Neural progenitor cell (in vitro differentiated cells): ENCODE measurements around the gene RFXAP. TPM values are rescaled to one million over a fixed set of nuclear protein-coding genes. Genes with fewer than 3 reads are reported as not detected.

Experiments used
- DNase-seq: peaks from one replicate; pipeline ENCODE4 v3.0.0-alpha.2; 2016; ENCODE audit warnings: low spot score
- H2AFZ ChIP-seq: fragments of 200-600 bp; sonication (generic); replicated peaks from 2 replicates; pipeline ENCODE4 v1.6.1; 2016; ENCODE audit warnings: antibody characterized with exemption
- H3F3A ChIP-seq: fragments of 200-600 bp; sonication (generic); 2 replicates; pipeline ENCODE4 v1.6.1; 2016; ENCODE audit warnings: antibody characterized with exemption, low read depth
- H3K27ac ChIP-seq: fragments of 200-600 bp; sonication (generic); 2 replicates; pipeline ENCODE4 v1.5.1; 2016; ENCODE audit warnings: mild to moderate bottlenecking
- H3K27me3 ChIP-seq: fragments of 200-600 bp; sonication (generic); 2 replicates; pipeline ENCODE4 v1.6.1; 2016; ENCODE audit warnings: mild to moderate bottlenecking, moderate library complexity
- H3K36me3 ChIP-seq: fragments of 200-600 bp; sonication (generic); 2 replicates; pipeline ENCODE4 v1.5.1; 2016
- H3K4me1 ChIP-seq: fragments of 200-600 bp; sonication (generic); 2 replicates; pipeline ENCODE4 v1.6.1; 2016; ENCODE audit warnings: mixed run types
- H3K4me2 ChIP-seq: fragments of 200-600 bp; sonication (generic); 2 replicates; pipeline ENCODE4 v1.6.1; 2016
- H3K4me3 ChIP-seq: fragments of 200-600 bp; sonication (generic); 2 replicates; pipeline ENCODE4 v1.5.1; 2016
- H3K79me2 ChIP-seq: fragments of 200-600 bp; sonication (generic); 2 replicates; pipeline ENCODE4 v1.6.1; 2016; ENCODE audit warnings: low read depth
- H3K9ac ChIP-seq: fragments of 200-600 bp; sonication (generic); 2 replicates; pipeline ENCODE4 v1.6.1; 2016
- H3K9me3 ChIP-seq: fragments of 200-600 bp; sonication (generic); 2 replicates; pipeline ENCODE4 v1.5.1; 2016; ENCODE audit warnings: low read depth
- H4K20me1 ChIP-seq: fragments of 200-600 bp; sonication (generic); 2 replicates; pipeline ENCODE4 v1.6.1; 2016; ENCODE audit warnings: low read depth
- H3K27ac Mint-ChIP-seq: 3 replicates; pipeline ENCODE4 v1.8.0; 2021; ENCODE audit warnings: mixed read lengths
- H3K27me3 Mint-ChIP-seq: 2 replicates; pipeline ENCODE4 v1.8.0; 2022; ENCODE audit warnings: low read depth, mild to moderate bottlenecking, inconsistent platforms, moderate library complexity, mixed read lengths; ENCODE audit not compliant: insufficient read depth
- H3K36me3 Mint-ChIP-seq: 3 replicates; pipeline ENCODE4 v1.8.0; 2021; ENCODE audit warnings: mixed read lengths
- H3K4me1 Mint-ChIP-seq: 3 replicates; pipeline ENCODE4 v1.8.0; 2021; ENCODE audit warnings: mixed read lengths
- H3K4me3 Mint-ChIP-seq: 3 replicates; pipeline ENCODE4 v1.8.0; 2021; ENCODE audit warnings: mild to moderate bottlenecking, moderate library complexity, mixed read lengths
- H3K9me3 Mint-ChIP-seq: 3 replicates; pipeline ENCODE4 v1.8.0; 2020; ENCODE audit warnings: mixed read lengths
- EZH2 ChIP-seq: fragments of 200-600 bp; sonication (generic); IDR thresholded peaks from 2 replicates; pipeline ENCODE4 v1.6.1; 2017; ENCODE audit warnings: antibody characterized with exemption, mild to moderate bottlenecking, moderate library complexity
- EZH2phosphoT487 ChIP-seq: fragments of 200-600 bp; sonication (generic); IDR thresholded peaks from 2 replicates; pipeline ENCODE4 v1.6.1; 2017; ENCODE audit warnings: antibody characterized with exemption
- total RNA-seq: library from RNA; depleted of rRNA; stranded (reverse); fragments of >200 nt; gene quantifications from 2 replicates; pipeline ENCODE4 v1.2.3, GENCODE V29; 2015; ENCODE audit warnings: low replicate concordance
- TF ChIP-seq, protein P1 (sequence below): fragments of 200-600 bp; sonication (generic); IDR thresholded peaks from 2 replicates; pipeline ENCODE4 v1.5.1; 2017; ENCODE audit warnings: antibody characterized with exemption, mild to moderate bottlenecking

The RFXAP gene
- total RNA-seq, 1 donor from 2014 or later, result 10.4 TPM

DNA sequence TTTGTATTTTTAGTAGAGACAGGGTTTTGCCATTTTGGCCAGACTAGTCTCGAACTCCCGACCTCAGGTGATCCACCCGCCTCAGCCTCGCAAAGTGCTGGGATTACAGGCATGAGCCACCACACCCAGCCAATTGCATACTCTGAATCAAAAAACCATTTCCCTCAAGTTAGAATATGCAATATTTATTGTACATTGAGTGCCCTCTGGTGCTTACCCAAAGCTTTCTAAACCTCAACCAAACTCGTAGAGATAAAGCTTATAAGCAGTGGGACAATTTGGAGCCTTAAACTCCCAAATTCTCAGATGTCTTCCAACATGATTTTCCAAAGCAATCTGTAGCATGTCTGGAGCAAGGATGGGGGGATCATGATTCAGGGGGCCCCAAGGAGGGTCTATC, 22.4 kb downstream of the RFXAP start:
- Histone ChIP-seq H4K20me1 (no peaks in the 10 kb centered on the region), H3K4me1 (peaks cover 4% of the 10 kb centered on the region), H3K9ac (no peak overlapping the region), H3K27ac (no peak overlapping the region), H3K36me3 (no peaks in the 10 kb centered on the region), H3K79me2 (no peaks in the 10 kb centered on the region), H3K4me3 (no peak overlapping the region), H3K27me3 (no peaks in the 10 kb centered on the region), H3K9me3 (no peaks in the 10 kb centered on the region), H3F3A (no peaks in the 10 kb centered on the region), H3K4me2 (no peak overlapping the region), H2AFZ (no peak overlapping the region)
- H3K27ac Mint-ChIP-seq, result no peak overlapping the region
- peaks cover 2% of the 10 kb centered on the region for H3K27me3 Mint-ChIP-seq
- no peaks in the 10 kb centered on the region for H3K9me3 Mint-ChIP-seq
- TF ChIP-seq EZH2, result no peak
- TF ChIP-seq, protein P1, sequence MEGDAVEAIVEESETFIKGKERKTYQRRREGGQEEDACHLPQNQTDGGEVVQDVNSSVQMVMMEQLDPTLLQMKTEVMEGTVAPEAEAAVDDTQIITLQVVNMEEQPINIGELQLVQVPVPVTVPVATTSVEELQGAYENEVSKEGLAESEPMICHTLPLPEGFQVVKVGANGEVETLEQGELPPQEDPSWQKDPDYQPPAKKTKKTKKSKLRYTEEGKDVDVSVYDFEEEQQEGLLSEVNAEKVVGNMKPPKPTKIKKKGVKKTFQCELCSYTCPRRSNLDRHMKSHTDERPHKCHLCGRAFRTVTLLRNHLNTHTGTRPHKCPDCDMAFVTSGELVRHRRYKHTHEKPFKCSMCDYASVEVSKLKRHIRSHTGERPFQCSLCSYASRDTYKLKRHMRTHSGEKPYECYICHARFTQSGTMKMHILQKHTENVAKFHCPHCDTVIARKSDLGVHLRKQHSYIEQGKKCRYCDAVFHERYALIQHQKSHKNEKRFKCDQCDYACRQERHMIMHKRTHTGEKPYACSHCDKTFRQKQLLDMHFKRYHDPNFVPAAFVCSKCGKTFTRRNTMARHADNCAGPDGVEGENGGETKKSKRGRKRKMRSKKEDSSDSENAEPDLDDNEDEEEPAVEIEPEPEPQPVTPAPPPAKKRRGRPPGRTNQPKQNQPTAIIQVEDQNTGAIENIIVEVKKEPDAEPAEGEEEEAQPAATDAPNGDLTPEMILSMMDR, result no peak
- no peak for TF ChIP-seq EZH2phosphoT487
- H3K36me3 Mint-ChIP-seq, result peaks cover 8% of the 10 kb centered on the region
- no peaks in the 10 kb centered on the region for H3K4me1 Mint-ChIP-seq
- no peak for DNase-seq
- H3K4me3 Mint-ChIP-seq, result no peak overlapping the region

DNA sequence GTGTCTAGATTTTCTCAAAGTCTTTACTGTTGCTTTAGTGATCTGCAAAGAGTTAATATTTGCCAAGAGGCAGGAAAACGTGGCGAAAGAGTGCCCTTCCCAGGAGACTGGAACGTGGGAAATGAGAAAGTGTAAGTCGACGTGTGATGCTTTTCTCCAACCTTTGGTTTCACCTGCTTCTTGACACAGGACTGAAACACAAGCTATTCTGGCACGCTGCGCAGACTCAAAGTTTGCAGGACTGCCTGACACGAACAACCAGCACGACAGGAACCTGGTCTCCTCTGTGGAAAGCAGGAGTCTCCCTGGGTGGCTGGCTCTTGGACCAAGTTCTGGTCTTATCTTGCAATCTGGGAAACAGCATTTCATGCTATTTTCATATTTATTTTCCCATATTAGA, 28.6 kb downstream of the RFXAP start:
- no peaks in the 10 kb centered on the region for H3K9me3 ChIP-seq
- no peaks in the 10 kb centered on the region for H3F3A ChIP-seq
- no peaks in the 10 kb centered on the region for H3K36me3 ChIP-seq
- H3K4me3 Mint-ChIP-seq, result no peak overlapping the region
- no peaks in the 10 kb centered on the region for H3K4me1 ChIP-seq
- TF ChIP-seq EZH2phosphoT487 (no peak), EZH2 (no peak)
- TF ChIP-seq, protein P1, result no peak
- H4K20me1 ChIP-seq, result no peaks in the 10 kb centered on the region
- peaks cover 4% of the 10 kb centered on the region for H3K27me3 Mint-ChIP-seq
- H3K27ac ChIP-seq, result no peak overlapping the region
- H3K4me1 Mint-ChIP-seq, result no peaks in the 10 kb centered on the region
- H3K27me3 ChIP-seq, result no peaks in the 10 kb centered on the region
- no peak for DNase-seq
- no peak overlapping the region for H2AFZ ChIP-seq
- no peaks in the 10 kb centered on the region for H3K9me3 Mint-ChIP-seq
- peaks cover 11% of the 10 kb centered on the region for H3K36me3 Mint-ChIP-seq
- H3K27ac Mint-ChIP-seq, result no peak overlapping the region
- no peaks in the 10 kb centered on the region for H3K79me2 ChIP-seq
- H3K9ac ChIP-seq, result no peak overlapping the region
- no peak overlapping the region for H3K4me3 ChIP-seq
- H3K4me2 ChIP-seq, result no peak overlapping the region

DNA sequence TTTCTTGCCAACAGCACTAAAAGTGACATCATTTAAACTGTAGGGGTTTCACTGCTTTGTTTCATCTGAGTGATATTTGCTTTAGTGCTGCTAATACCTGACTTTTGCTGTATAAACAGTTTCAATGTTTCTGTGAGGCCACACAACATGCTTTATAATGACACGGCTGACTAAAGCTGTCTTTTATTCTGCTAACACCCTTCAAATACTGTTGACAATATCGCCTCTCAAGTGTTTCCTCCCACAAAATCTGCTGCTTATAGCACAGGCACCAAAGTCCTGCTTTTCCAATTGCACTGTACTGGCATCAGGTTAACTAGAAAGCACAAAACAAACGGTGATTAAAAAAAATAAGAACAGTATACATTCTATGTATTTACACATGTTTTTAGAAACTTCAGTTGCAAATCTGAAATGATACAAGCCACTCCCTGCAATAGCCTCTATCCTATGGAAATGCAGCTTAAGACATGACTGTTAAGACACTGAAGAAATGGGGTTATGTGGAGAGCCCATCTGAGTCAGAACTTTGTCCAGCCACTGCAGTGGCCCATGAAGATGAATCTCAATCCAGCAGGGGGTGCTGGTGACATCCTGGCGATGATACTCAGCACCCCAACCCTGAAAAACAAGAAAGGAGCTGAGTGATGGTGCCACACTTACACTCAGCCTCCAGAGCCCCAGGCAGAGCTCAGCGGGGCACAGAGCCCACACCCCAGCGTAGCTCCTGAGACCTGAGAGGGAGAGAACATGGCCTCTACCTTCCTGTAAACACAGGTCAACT, 29.4 kb downstream of the RFXAP start:
- no peaks in the 10 kb centered on the region for H3K4me1 ChIP-seq
- peak; percentile 32 for DNase-seq
- H3K4me3 ChIP-seq, result no peak overlapping the region
- no peaks in the 10 kb centered on the region for H3F3A ChIP-seq
- Mint-ChIP-seq H3K4me3 (no peak overlapping the region), H3K27me3 (peaks cover 2% of the 10 kb centered on the region), H3K36me3 (peaks cover 14% of the 10 kb centered on the region), H3K27ac (no peak overlapping the region), H3K4me1 (no peaks in the 10 kb centered on the region), H3K9me3 (no peaks in the 10 kb centered on the region)
- no peaks in the 10 kb centered on the region for H3K79me2 ChIP-seq
- no peak overlapping the region for H2AFZ ChIP-seq
- TF ChIP-seq EZH2phosphoT487, result no peak
- TF ChIP-seq, protein P1, result peak; percentile 41
- H3K9me3 ChIP-seq, result no peaks in the 10 kb centered on the region
- H3K27me3 ChIP-seq, result no peaks in the 10 kb centered on the region
- no peak overlapping the region for H3K4me2 ChIP-seq
- H3K27ac ChIP-seq, result no peak overlapping the region
- no peaks in the 10 kb centered on the region for H3K36me3 ChIP-seq
- H4K20me1 ChIP-seq, result no peaks in the 10 kb centered on the region
- no peak overlapping the region for H3K9ac ChIP-seq
